SU-DHL-6 (cell line): Measurements from ENCODE around the gene PTPRG.

ENCODE experiments used
- H2AFZ ChIP-seq: fragments of 200-600 bp; sonication (generic); 2 replicates; pipeline ENCODE4 v1.6.1; 2014; ENCODE audit warnings: low read depth, mild to moderate bottlenecking, moderate library complexity, mixed read lengths, antibody characterized with exemption, low read length; ENCODE audit not compliant: severe bottlenecking
- H3F3A ChIP-seq: fragments of 200-600 bp; shearing (Covaris generic); 2 replicates; pipeline ENCODE4 v1.6.0; 2016; ENCODE audit warnings: antibody characterized with exemption, mild to moderate bottlenecking; ENCODE audit not compliant: insufficient read depth
- H3K27ac ChIP-seq: fragments of 200-600 bp; sonication (generic); 2 replicates; pipeline ENCODE4 v1.5.1; 2016; ENCODE audit warnings: low read depth, mild to moderate bottlenecking, low read length, moderate library complexity, mixed read lengths
- H3K27me3 ChIP-seq: fragments of 200-600 bp; sonication (generic), shearing (Covaris generic); 2 replicates; pipeline ENCODE4 v1.6.0; 2014; ENCODE audit warnings: mild to moderate bottlenecking, low read length
- H3K36me3 ChIP-seq: fragments of 200-600 bp; sonication (generic); 2 replicates; pipeline ENCODE4 v1.6.1; 2014; ENCODE audit warnings: mild to moderate bottlenecking, low read length, mixed read lengths
- H3K4me2 ChIP-seq: fragments of 300-600, 200-600 bp; shearing (Covaris generic), sonication (generic); 2 replicates; pipeline ENCODE4 v1.6.0; 2014; ENCODE audit warnings: low read length, low read depth, mild to moderate bottlenecking; ENCODE audit not compliant: poor library complexity, severe bottlenecking
- H3K4me3 ChIP-seq: fragments of 200-600 bp; sonication (generic); 2 replicates; pipeline ENCODE4 v1.5.1; 2014; ENCODE audit warnings: antibody characterized with exemption, low read length, mild to moderate bottlenecking, mixed read lengths; ENCODE audit not compliant: insufficient read depth, poor library complexity, severe bottlenecking
- H3K79me2 ChIP-seq: fragments of 200-600 bp; sonication (generic); 2 replicates; pipeline ENCODE4 v1.6.1; 2014; ENCODE audit warnings: mild to moderate bottlenecking, low read length, moderate library complexity; ENCODE audit not compliant: insufficient read depth
- H3K9ac ChIP-seq: fragments of 200-600 bp; sonication (generic); 2 replicates; pipeline ENCODE4 v1.7.0; 2014; ENCODE audit warnings: mild to moderate bottlenecking, low read length
- H3K9me2 ChIP-seq: fragments of 200-600 bp; sonication (generic); replicated peaks from 2 replicates; pipeline ENCODE4 v1.6.1; 2014; ENCODE audit warnings: low read length; ENCODE audit not compliant: insufficient read depth
- H3K9me3 ChIP-seq: fragments of 200-600 bp; sonication (generic); 2 replicates; pipeline ENCODE4 v1.6.1; 2014; ENCODE audit warnings: low read length, mixed read lengths; ENCODE audit not compliant: insufficient read depth
- H4K20me1 ChIP-seq: fragments of 200-600 bp; sonication (generic); 2 replicates; pipeline ENCODE4 v1.6.1; 2014; ENCODE audit warnings: low read depth, mild to moderate bottlenecking, antibody characterized with exemption, low read length, moderate library complexity, mixed read lengths
- CTCF ChIP-seq: fragments of 200-600 bp; sonication (generic); IDR thresholded peaks from one replicate; pipeline ENCODE4 v1.5.1; 2017; ENCODE audit warnings: antibody characterized with exemption, mild to moderate bottlenecking, low read length, moderate library complexity; ENCODE audit not compliant: insufficient read depth, poor library complexity, severe bottlenecking
- EZH2phosphoT487 ChIP-seq: fragments of 200-600 bp; sonication (generic), shearing (Covaris generic); conservative IDR thresholded peaks from 2 replicates; pipeline ENCODE4 v1.6.1; 2018; ENCODE audit warnings: mild to moderate bottlenecking, antibody characterized with exemption, low read length, moderate library complexity, mixed read lengths

The PTPRG gene

DNA sequence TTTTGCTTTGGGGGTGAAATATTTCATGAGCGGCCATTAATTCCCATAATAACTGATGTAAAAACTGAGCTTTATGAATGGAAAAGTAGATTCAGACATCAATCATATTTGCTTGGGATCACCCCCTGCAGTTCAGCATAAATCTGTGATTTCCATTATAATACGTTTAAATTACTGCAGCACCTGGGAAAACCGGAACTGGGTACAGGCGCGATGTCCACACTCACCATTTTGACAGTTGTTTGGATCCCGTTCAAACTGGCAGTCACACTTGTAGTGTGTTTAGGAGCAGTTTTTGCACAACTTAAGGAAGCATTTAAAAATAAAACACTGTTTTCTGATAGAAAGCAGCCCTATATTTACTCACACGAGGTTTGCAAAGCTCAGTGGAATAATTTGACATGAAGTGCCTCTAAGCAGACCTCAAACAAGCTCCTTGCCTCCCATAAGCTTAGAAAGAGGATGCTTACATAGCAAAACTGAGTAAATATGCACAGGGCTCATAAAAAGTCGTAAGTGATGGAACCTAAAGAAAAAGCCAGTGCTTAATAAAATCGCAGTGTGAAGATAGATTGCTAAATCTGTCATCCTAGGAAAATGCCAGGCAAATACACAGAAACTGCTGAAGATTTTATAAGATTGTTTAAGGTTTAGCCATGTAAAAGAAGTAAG, 377.6 kb downstream of the PTPRG start:
- no peaks in the 10 kb centered on the region for H3K27me3 ChIP-seq
- H4K20me1 ChIP-seq: no peaks in the 10 kb centered on the region
- H3K9me2 ChIP-seq: no peaks in the 10 kb centered on the region
- H3K36me3 ChIP-seq: no peaks in the 10 kb centered on the region
- TF ChIP-seq CTCF: no peak
- no peak for TF ChIP-seq EZH2phosphoT487
- H3K9me3 ChIP-seq: no peaks in the 10 kb centered on the region
- no peaks in the 10 kb centered on the region for H3F3A ChIP-seq
- no peak overlapping the region for H3K4me2 ChIP-seq
- no peaks in the 10 kb centered on the region for H3K79me2 ChIP-seq
- no peak overlapping the region for H3K27ac ChIP-seq
- no peak overlapping the region for H3K4me3 ChIP-seq
- H2AFZ ChIP-seq: no peak overlapping the region
- no peak overlapping the region for H3K9ac ChIP-seq

GRCh38 chr3:61940236-61940635, 378.9 kb downstream of the PTPRG start:
- H3K27me3 ChIP-seq: no peaks in the 10 kb centered on the region
- H3K9me2 ChIP-seq: no peaks in the 10 kb centered on the region
- H3K4me3 ChIP-seq: no peak overlapping the region
- no peaks in the 10 kb centered on the region for H3F3A ChIP-seq
- H4K20me1 ChIP-seq: no peaks in the 10 kb centered on the region
- H3K79me2 ChIP-seq: no peaks in the 10 kb centered on the region
- H3K36me3 ChIP-seq: no peaks in the 10 kb centered on the region
- no peak overlapping the region for H3K9ac ChIP-seq
- H3K4me2 ChIP-seq: no peak overlapping the region
- H3K9me3 ChIP-seq: no peaks in the 10 kb centered on the region
- TF ChIP-seq CTCF (no peak), EZH2phosphoT487 (no peak)
- H2AFZ ChIP-seq: no peak overlapping the region
- H3K27ac ChIP-seq: no peak overlapping the region

- Histone ChIP-seq H3F3A (no peaks in the 10 kb centered on the region), H3K9ac (no peak overlapping the region), H3K4me2 (no peak overlapping the region), H3K27ac (no peak overlapping the region), H2AFZ (no peak overlapping the region), H3K4me3 (no peak overlapping the region), H3K36me3 (no peaks in the 10 kb centered on the region), H4K20me1 (no peaks in the 10 kb centered on the region), H3K27me3 (no peaks in the 10 kb centered on the region), H3K9me2 (no peaks in the 10 kb centered on the region), H3K9me3 (no peaks in the 10 kb centered on the region), H3K79me2 (no peaks in the 10 kb centered on the region)
- TF ChIP-seq CTCF (no peak), EZH2phosphoT487 (no peak)
Observed at GRCh38 chr3:61943975-61944374, 382.6 kb downstream of the PTPRG start.
